K562 (cell line): ENCODE data around the gene SHH. TPM values are rescaled to one million over a fixed set of nuclear protein-coding genes. Genes with fewer than 3 reads are reported as not detected.

Experiments used
- FOXA3 ChIP-seq, 2 experiments: fragments of 450-650 bp in 1 of 2; sonication (generic) in 1 of 2; formaldehyde crosslinking; IDR thresholded peaks in 1 of 2; conservative IDR thresholded peaks in 1 of 2; 2 replicates each; pipeline versions ENCODE4 v1.4.0 to v1.8.0; 2020 to 2022; ENCODE audit warnings: mild to moderate bottlenecking in 2 of 2, missing genetic modification reagents in 1 of 2
- PCBP1 ChIP-seq: fragments of 200-400 bp; formaldehyde crosslinking; IDR thresholded peaks from 2 replicates; pipeline ENCODE4 v1.6.1; 2018; ENCODE audit warnings: mild to moderate bottlenecking, low read depth, low read length; ENCODE audit not compliant: poor library complexity, severe bottlenecking
- RCOR1 ChIP-seq, 2 experiments: IDR thresholded peaks; 2 replicates each; pipeline ENCODE4 v1.6.1; 2012; ENCODE audit warnings: low read depth in 2 of 2, low read length in 2 of 2, borderline replicate concordance in 1 of 2, improper control_type of control experiment in 1 of 2
- SMC3 ChIP-seq: conservative IDR thresholded peaks from 2 replicates; pipeline ENCODE4 v1.6.1; 2011; ENCODE audit warnings: low read depth, low read length, improper control_type of control experiment; ENCODE audit not compliant: insufficient read depth
- polyA plus RNA-seq, 8 experiments: library from polyadenylated mRNA; depleted of rRNA in 4 of 8; stranded (reverse) in 5 of 8; unstranded in 3 of 8; fragments of >200 nt; fragmentation: Nextera tagmentation in 2 of 8; fragmentation: Illumina TruSeq in 1 of 8; extraction: Ambion mirVana in 2 of 8; extraction: Trizol in 1 of 8; gene quantifications; 2 replicates each; pipeline versions ENCODE4 v1.2.1 to v1.2.3, GENCODE V29; 2011 to 2014; ENCODE audit warnings: inconsistent platforms in 1 of 8, missing spikeins in 1 of 8
- total RNA-seq, 7 experiments: library from RNA; depleted of rRNA in 6 of 7; stranded (reverse); fragments of >200 nt in 6 of 7; fragmentation: Illumina TruSeq in 2 of 7; extraction: Trizol in 2 of 7; gene quantifications; 2 replicates each; pipeline versions ENCODE4 v1.2.1 to v1.2.3, GENCODE V29; 2011 to 2021; ENCODE audit warnings: low replicate concordance in 1 of 7
- TF ChIP-seq, protein P1 (sequence below), 2 experiments: fragments of 450-650 bp; formaldehyde crosslinking in 1 of 2; IDR thresholded peaks; 2 replicates each; pipeline versions ENCODE4 v1.4.0 to v1.6.1; 2014 to 2020; ENCODE audit warnings: mild to moderate bottlenecking in 2 of 2, borderline replicate concordance in 1 of 2, low read depth in 1 of 2
- TF ChIP-seq, protein P2 (sequence below): fragments of 250-450 bp; sonication (Bioruptor Pico); IDR thresholded peaks from 2 replicates; pipeline ENCODE4 v1.4.0; 2020
- TF ChIP-seq, protein P3 (sequence below): IDR thresholded peaks from 2 replicates; pipeline ENCODE4 v1.6.1; 2011; ENCODE audit warnings: borderline replicate concordance, low read depth, mild to moderate bottlenecking, moderate library complexity, low read length; ENCODE audit not compliant: insufficient read depth, poor library complexity, severe bottlenecking

The SHH gene
- total and polyA plus RNA-seq, 9 of the 15 experiments (the other 6 are each of a cell fraction or from before 2014, with no cell fraction given): 0.09 TPM; not detected in 8

DNA sequence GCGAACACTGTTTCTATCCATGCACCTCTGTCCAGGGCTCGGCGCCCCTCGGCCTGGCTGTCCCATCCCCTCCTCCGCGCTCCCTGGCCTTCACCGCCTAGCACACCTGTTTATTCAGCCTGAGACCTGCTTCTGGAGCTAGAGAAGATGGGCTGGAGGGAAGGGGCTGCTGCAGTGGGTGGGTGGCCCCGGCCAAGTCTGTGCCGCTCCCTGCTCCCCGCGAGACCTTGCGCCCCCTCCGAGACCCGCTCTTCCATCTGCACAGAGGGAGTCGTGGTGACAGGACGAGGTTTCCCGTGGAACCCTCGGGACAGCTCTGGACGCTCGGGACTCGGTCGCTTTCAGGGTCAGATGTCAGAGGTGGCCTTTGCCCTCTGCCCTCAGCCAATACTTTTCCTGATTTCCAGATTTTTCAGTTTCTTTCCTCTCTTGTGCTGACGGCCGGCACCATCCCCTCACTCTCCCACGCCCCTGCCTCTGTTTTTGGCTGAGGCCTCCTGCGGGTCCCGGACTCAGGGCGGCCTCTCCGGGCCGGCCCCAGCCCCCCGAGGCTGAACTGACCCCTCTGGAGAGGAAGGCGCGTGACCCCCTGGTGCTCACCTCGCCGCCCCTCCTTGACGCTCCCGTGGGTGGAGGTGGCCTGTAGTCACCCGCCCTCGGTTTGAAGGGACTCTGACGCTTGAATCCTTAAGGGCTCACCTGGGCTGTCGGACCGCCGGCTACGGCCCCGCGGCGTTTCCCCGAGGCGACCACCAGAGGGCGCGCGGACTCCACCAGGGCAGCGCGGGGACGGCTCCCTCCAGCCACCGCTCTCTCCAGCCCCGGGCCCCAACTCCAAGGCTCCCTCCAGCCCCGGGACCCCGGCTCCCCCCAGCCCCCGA is 15.6 kb downstream of the SHH start (continued):
- TF ChIP-seq, protein P1, sequence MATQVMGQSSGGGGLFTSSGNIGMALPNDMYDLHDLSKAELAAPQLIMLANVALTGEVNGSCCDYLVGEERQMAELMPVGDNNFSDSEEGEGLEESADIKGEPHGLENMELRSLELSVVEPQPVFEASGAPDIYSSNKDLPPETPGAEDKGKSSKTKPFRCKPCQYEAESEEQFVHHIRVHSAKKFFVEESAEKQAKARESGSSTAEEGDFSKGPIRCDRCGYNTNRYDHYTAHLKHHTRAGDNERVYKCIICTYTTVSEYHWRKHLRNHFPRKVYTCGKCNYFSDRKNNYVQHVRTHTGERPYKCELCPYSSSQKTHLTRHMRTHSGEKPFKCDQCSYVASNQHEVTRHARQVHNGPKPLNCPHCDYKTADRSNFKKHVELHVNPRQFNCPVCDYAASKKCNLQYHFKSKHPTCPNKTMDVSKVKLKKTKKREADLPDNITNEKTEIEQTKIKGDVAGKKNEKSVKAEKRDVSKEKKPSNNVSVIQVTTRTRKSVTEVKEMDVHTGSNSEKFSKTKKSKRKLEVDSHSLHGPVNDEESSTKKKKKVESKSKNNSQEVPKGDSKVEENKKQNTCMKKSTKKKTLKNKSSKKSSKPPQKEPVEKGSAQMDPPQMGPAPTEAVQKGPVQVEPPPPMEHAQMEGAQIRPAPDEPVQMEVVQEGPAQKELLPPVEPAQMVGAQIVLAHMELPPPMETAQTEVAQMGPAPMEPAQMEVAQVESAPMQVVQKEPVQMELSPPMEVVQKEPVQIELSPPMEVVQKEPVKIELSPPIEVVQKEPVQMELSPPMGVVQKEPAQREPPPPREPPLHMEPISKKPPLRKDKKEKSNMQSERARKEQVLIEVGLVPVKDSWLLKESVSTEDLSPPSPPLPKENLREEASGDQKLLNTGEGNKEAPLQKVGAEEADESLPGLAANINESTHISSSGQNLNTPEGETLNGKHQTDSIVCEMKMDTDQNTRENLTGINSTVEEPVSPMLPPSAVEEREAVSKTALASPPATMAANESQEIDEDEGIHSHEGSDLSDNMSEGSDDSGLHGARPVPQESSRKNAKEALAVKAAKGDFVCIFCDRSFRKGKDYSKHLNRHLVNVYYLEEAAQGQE (IDR thresholded peaks at IDR 0.05; ENCODE audit: borderline replicate concordance): peak; percentile 58; the same call in 1 of the 2 replicates
- TF ChIP-seq, protein P1 (CRISPR knock-in tag; IDR thresholded peaks at IDR 0.05; ENCODE audit: low read depth): no peak
- TF ChIP-seq RCOR1 (IDR thresholded peaks at IDR 0.05; ENCODE audit: borderline replicate concordance in 1 of 2, low read depth in 2 of 2, low read length in 2 of 2) (0 out of 4 replicates have a peak, but pooled peaks of 1 of the 2 experiments have one; percentile 21), PCBP1 (peak; percentile 50), FOXA3 (CRISPR knock-in tag; conservative IDR thresholded peaks at IDR 0.05 in 1 of 2, IDR thresholded peaks at IDR 0.05 in 1 of 2) (no peak), SMC3 (peak; percentile 91)
- TF ChIP-seq, protein P2, sequence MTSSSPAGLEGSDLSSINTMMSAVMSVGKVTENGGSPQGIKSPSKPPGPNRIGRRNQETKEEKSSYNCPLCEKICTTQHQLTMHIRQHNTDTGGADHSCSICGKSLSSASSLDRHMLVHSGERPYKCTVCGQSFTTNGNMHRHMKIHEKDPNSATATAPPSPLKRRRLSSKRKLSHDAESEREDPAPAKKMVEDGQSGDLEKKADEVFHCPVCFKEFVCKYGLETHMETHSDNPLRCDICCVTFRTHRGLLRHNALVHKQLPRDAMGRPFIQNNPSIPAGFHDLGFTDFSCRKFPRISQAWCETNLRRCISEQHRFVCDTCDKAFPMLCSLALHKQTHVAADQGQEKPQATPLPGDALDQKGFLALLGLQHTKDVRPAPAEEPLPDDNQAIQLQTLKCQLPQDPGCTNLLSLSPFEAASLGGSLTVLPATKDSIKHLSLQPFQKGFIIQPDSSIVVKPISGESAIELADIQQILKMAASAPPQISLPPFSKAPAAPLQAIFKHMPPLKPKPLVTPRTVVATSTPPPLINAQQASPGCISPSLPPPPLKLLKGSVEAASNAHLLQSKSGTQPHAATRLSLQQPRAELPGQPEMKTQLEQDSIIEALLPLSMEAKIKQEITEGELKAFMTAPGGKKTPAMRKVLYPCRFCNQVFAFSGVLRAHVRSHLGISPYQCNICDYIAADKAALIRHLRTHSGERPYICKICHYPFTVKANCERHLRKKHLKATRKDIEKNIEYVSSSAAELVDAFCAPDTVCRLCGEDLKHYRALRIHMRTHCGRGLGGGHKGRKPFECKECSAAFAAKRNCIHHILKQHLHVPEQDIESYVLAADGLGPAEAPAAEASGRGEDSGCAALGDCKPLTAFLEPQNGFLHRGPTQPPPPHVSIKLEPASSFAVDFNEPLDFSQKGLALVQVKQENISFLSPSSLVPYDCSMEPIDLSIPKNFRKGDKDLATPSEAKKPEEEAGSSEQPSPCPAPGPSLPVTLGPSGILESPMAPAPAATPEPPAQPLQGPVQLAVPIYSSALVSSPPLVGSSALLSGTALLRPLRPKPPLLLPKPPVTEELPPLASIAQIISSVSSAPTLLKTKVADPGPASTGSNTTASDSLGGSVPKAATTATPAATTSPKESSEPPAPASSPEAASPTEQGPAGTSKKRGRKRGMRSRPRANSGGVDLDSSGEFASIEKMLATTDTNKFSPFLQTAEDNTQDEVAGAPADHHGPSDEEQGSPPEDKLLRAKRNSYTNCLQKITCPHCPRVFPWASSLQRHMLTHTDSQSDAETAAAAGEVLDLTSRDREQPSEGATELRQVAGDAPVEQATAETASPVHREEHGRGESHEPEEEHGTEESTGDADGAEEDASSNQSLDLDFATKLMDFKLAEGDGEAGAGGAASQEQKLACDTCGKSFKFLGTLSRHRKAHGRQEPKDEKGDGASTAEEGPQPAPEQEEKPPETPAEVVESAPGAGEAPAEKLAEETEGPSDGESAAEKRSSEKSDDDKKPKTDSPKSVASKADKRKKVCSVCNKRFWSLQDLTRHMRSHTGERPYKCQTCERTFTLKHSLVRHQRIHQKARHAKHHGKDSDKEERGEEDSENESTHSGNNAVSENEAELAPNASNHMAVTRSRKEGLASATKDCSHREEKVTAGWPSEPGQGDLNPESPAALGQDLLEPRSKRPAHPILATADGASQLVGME (CRISPR knock-in tag): 0 out of 2 replicates have a peak, but pooled peaks have one; percentile 42
- TF ChIP-seq, protein P3, sequence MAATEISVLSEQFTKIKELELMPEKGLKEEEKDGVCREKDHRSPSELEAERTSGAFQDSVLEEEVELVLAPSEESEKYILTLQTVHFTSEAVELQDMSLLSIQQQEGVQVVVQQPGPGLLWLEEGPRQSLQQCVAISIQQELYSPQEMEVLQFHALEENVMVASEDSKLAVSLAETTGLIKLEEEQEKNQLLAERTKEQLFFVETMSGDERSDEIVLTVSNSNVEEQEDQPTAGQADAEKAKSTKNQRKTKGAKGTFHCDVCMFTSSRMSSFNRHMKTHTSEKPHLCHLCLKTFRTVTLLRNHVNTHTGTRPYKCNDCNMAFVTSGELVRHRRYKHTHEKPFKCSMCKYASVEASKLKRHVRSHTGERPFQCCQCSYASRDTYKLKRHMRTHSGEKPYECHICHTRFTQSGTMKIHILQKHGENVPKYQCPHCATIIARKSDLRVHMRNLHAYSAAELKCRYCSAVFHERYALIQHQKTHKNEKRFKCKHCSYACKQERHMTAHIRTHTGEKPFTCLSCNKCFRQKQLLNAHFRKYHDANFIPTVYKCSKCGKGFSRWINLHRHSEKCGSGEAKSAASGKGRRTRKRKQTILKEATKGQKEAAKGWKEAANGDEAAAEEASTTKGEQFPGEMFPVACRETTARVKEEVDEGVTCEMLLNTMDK: peak; percentile 8
